Activated CD8-positive, alpha-beta T cell treated with anti-CD3 and anti-CD28 coated beads for 36 hours (primary cell): Measurements from ENCODE around the gene SHMT2. TPM values are rescaled to one million over a fixed set of nuclear protein-coding genes. Genes with fewer than 3 reads are reported as not detected.

Source experiments
- ATAC-seq: fragments of 200-7000 bp; cut with Tn5 transposase; one replicate; pipeline ENCODE4 v1.10.0; 2021; ENCODE audit warnings: mild to moderate bottlenecking, moderate library complexity
- CTCF ChIA-PET: fragments of 350-600 bp; sonication (Branson Sonifier 250); formaldehyde crosslinking; loops from one replicate; lab custom pipeline; 2021; ENCODE audit warnings: antibody characterized with exemption; lab: Charles Lee
- POLR2A ChIA-PET: fragments of 350-600 bp; sonication (Branson Sonifier 250); formaldehyde crosslinking; loops from one replicate; lab custom pipeline; 2021; ENCODE audit warnings: antibody characterized with exemption; lab: Charles Lee
- DNase-seq: peaks from one replicate; pipeline ENCODE4 v3.0.0-alpha.2; 2020
- H3K27ac Mint-ChIP-seq: one replicate; pipeline ENCODE4 v1.8.0; 2021; ENCODE audit warnings: mild to moderate bottlenecking, mixed read lengths
- H3K27me3 Mint-ChIP-seq: one replicate; pipeline ENCODE4 v1.8.0; 2021; ENCODE audit warnings: mixed read lengths
- H3K36me3 Mint-ChIP-seq: one replicate; pipeline ENCODE4 v1.8.0; 2021; ENCODE audit warnings: low read depth, mixed read lengths
- H3K4me1 Mint-ChIP-seq: one replicate; pipeline ENCODE4 v1.8.0; 2021; ENCODE audit warnings: low read depth, mixed read lengths
- H3K4me3 Mint-ChIP-seq: one replicate; pipeline ENCODE4 v1.8.0; 2021; ENCODE audit warnings: mild to moderate bottlenecking, moderate library complexity, mixed read lengths
- H3K9me3 Mint-ChIP-seq: one replicate; pipeline ENCODE4 v1.8.0; 2021; ENCODE audit warnings: mixed read lengths
- intact Hi-C: fragments of 100-400 bp; cut with micrococcal nuclease; formaldehyde crosslinking; loops from one replicate; pipeline ENCODE4 v1.10.0; 2022
- total RNA-seq, 2 experiments: library from RNA; stranded (reverse); gene quantifications; one replicate each; pipeline ENCODE4 v1.2.3, GENCODE V29; 2021
- TF ChIP-seq, protein P1 (sequence below): fragments of 200-600 bp; IDR thresholded peaks from one replicate; pipeline ENCODE4 v1.8.0; 2022; ENCODE audit warnings: antibody characterized with exemption, mild to moderate bottlenecking

Gene SHMT2
- total RNA-seq, 2 experiments from 2014 or later, result 480 to 529 TPM

DNA sequence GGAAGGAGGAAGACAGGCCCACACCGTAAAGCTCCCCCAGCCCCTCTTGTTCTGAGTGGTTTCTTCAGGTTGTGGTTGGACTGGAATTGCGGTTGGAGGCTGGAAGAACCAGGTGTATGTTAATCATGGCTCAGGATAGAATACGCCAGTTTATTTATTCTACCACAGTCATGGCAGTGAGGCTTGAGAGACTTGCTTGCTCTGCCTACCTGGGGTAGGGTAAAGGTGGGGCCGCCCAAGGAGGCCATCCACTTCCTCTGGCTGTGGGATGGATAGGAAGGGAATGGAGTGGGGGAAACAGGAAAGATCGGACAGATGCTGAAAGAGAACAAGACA, 8.1 kb downstream of the SHMT2 start:
- peaks cover 62% of the 10 kb centered on the region for H3K4me1 Mint-ChIP-seq
- no peak for DNase-seq
- ChIA-PET CTCF (interaction anchor here (11.8 to 12.7 kb wide), 2 partner anchors 10 to 21 kb away, joined by 397 to 431 read pairs; partner anchors contain the start of genes NXPH4 and SHMT2), POLR2A (interaction anchor here (1.0 to 12.9 kb wide), 3 partner anchors 10 to 148 kb away, joined by 3 to 238 read pairs (median 99); partner anchors contain the start of genes NXPH4 and SHMT2)
- H3K27ac Mint-ChIP-seq, result no peak overlapping the region
- peak overlapping the region; percentile 15 for H3K4me3 Mint-ChIP-seq
- no peaks in the 10 kb centered on the region for H3K9me3 Mint-ChIP-seq
- intact Hi-C loops, result no loop called here
- H3K27me3 Mint-ChIP-seq, result peaks cover 36% of the 10 kb centered on the region
- TF ChIP-seq, protein P1, sequence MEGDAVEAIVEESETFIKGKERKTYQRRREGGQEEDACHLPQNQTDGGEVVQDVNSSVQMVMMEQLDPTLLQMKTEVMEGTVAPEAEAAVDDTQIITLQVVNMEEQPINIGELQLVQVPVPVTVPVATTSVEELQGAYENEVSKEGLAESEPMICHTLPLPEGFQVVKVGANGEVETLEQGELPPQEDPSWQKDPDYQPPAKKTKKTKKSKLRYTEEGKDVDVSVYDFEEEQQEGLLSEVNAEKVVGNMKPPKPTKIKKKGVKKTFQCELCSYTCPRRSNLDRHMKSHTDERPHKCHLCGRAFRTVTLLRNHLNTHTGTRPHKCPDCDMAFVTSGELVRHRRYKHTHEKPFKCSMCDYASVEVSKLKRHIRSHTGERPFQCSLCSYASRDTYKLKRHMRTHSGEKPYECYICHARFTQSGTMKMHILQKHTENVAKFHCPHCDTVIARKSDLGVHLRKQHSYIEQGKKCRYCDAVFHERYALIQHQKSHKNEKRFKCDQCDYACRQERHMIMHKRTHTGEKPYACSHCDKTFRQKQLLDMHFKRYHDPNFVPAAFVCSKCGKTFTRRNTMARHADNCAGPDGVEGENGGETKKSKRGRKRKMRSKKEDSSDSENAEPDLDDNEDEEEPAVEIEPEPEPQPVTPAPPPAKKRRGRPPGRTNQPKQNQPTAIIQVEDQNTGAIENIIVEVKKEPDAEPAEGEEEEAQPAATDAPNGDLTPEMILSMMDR, result no peak
- H3K36me3 Mint-ChIP-seq, result peaks cover 29% of the 10 kb centered on the region
- no peak for ATAC-seq

DNA sequence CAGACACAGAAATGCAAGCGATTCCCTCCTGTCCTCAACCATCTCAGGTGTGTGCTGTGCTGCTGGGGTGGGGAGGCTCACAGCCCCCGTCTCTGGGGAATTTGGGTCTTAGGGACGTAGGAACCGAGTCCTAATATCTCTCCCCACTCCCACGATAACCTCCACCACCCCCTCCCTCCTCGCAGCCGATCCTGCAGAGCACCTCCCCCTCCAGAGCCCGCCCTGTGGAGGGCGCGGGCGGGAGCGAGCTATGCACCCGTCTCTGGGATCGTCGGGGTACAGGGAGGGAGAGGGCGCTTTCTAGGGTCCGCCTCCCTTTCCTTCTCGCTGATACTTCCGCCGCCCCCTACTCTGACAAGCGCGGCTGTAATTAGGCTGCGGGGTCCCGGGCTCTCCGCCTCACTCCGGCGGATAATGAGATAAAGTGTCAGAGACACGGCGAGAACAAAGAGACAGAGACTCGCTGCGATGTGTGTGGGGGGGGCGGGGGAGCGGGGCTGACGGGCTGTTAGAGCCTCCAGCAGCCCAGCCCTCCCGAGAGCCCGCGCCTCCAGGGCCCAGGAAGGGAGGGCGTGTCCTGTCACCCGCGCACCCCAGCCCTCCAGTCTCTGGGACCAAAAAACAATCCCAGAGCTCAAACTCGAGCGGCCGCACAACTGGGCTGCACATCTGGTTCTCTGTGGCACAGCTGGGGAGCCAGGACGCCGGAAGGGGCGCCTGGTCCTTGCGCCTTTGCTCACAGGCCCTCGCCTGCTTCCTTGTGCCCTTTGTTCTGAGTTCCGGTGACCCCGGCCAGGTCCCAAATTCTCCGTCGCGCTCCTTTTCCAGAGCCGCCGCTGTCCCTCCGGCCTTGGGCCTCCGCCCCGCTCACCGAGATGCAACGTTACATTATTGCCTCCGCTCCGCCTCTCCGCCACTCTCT, 8.7 kb downstream of the SHMT2 start:
- peaks cover 61% of the 10 kb centered on the region for H3K4me1 Mint-ChIP-seq
- ATAC-seq (no peak), DNase-seq (peak; percentile 58)
- no peak overlapping the region for H3K27ac Mint-ChIP-seq
- ChIA-PET CTCF (interaction anchor here (0.6 to 12.7 kb wide), 8 partner anchors 10 to 238 kb away, joined by 4 to 431 read pairs (median 16); partner anchors contain the start of genes GLI1, NXPH4, SHMT2 and STAC3), POLR2A (interaction anchor here (0.9 to 12.9 kb wide), 4 partner anchors 11 to 148 kb away, joined by 3 to 238 read pairs (median 51); partner anchors contain the start of genes NXPH4, SHMT2 and STAT6)
- no peaks in the 10 kb centered on the region for H3K9me3 Mint-ChIP-seq
- H3K27me3 Mint-ChIP-seq, result peaks cover 38% of the 10 kb centered on the region
- TF ChIP-seq, protein P1, result no peak
- H3K36me3 Mint-ChIP-seq, result peaks cover 22% of the 10 kb centered on the region
- H3K4me3 Mint-ChIP-seq, result peak overlapping the region; percentile 83
- intact Hi-C loops, result loop anchor here (2.0 kb wide), 1 partner anchor 23 kb away; no protein-coding TSS in a partner anchor

DNA sequence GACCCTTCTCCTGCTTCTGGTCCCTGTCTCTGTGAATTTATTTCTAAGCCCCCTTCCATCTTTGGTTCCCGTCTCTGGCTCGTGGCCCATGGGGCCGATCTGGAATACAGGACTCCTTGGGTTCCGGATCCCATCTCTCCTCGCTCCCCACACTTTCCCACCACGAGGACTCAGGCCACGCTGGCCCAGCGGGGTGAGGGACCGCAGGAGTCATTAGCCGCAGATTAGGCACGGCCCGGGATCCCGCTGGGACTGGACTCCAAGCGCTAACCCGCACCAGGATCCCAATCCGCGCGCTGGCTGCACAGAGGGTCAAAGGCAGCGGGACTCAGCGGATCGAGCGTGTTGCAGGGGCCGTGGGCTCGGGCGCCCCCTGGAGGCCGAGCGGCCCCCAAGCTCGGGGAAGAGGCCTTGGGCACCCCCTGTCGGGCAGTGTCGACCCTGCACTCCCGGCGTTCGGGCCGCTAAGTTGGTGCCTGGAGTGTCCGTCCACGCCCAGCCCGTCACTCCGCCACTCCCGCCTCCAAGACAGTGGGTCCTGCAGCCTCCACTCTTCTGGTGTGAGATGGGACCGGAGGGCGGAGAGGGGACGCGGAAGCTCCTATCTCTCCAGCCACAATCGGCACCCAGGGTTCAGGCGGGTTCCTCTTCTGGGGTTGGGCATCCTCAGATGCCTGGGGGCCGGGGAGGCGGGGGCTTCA, 9.5 kb downstream of the SHMT2 start:
- CTCF ChIA-PET, result interaction anchor here (0.7 to 12.7 kb wide), 13 partner anchors 11 to 238 kb away, joined by 3 to 431 read pairs (median 4); partner anchors contain the start of genes GLI1, NXPH4, SHMT2 and STAC3
- peak; percentile 92 for DNase-seq
- TF ChIP-seq, protein P1, result peak; percentile 100
- Mint-ChIP-seq H3K4me3 (peak overlapping the region; percentile 83), H3K9me3 (no peaks in the 10 kb centered on the region), H3K4me1 (peaks cover 62% of the 10 kb centered on the region), H3K36me3 (peaks cover 14% of the 10 kb centered on the region), H3K27me3 (peaks cover 39% of the 10 kb centered on the region), H3K27ac (no peak overlapping the region)
- POLR2A ChIA-PET, result interaction anchor here (0.9 to 12.9 kb wide), 4 partner anchors 12 to 147 kb away, joined by 3 to 238 read pairs (median 51); partner anchors contain the start of genes NXPH4, SHMT2 and STAT6
- ATAC-seq, result peak; percentile 73
- intact Hi-C loops, result loop anchor here (2.0 kb wide), 1 partner anchor 24 kb away; no protein-coding TSS in a partner anchor

DNA sequence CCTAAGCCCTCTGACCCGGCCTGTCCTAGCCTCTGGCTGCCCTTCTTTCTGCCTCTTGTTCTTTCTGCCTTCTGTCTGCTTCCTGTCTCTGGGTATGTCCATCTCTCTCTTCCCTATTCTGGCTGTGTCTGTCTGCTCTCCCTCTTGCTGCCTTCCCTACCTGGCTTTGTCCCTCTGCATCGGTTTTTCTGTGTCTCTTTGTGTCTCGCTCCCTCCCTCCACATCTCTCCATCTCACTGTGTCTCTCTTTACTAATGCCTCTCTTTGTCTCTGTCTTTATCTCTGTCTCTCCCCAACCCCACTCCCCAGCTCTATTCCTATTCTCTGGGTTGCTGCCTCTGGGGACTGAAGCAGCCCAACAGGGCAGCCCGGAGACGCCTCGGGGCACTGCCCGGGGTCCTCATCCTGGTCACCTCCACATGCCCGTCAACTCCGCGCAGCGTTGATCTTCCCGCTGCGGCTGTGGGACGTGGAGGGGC, 10.1 kb downstream of the SHMT2 start:
- Mint-ChIP-seq H3K4me3 (peak overlapping the region; percentile 83), H3K36me3 (peaks cover 8% of the 10 kb centered on the region), H3K27me3 (peaks cover 41% of the 10 kb centered on the region), H3K27ac (peak overlapping the region; percentile 67), H3K9me3 (no peaks in the 10 kb centered on the region), H3K4me1 (peaks cover 58% of the 10 kb centered on the region)
- POLR2A ChIA-PET, result interaction anchor here (1.0 to 12.9 kb wide), 6 partner anchors 13 to 229 kb away, joined by 3 to 238 read pairs (median 3); partner anchors contain the start of genes NXPH4 and SHMT2
- DNase-seq (no peak), ATAC-seq (no peak)
- CTCF ChIA-PET, result interaction anchor here (0.7 to 12.7 kb wide), 14 partner anchors 11 to 237 kb away, joined by 3 to 431 read pairs (median 4); partner anchors contain the start of genes GLI1, NXPH4, SHMT2 and STAC3
- intact Hi-C loops, result loop anchor here (2.0 kb wide), 1 partner anchor 25 kb away; no protein-coding TSS in a partner anchor
- TF ChIP-seq, protein P1, result no peak
